Endometrium (tissue), 2 donors: ENCODE results near the gene ASXL1.
"Not testable (repeated sequence)": the region's sequence is repeated elsewhere in the genome, so short reads cannot be mapped to it uniquely, and the experiment has no call there.

Source experiments
- FAIRE-seq: peaks from 2 replicates; lab custom pipeline; 2012; peaks lifted over from hg19 to GRCh38; lab: Jason Lieb, UNC
- donor health status: control.
- donor health status: control.

ASXL1 gene

DNA sequence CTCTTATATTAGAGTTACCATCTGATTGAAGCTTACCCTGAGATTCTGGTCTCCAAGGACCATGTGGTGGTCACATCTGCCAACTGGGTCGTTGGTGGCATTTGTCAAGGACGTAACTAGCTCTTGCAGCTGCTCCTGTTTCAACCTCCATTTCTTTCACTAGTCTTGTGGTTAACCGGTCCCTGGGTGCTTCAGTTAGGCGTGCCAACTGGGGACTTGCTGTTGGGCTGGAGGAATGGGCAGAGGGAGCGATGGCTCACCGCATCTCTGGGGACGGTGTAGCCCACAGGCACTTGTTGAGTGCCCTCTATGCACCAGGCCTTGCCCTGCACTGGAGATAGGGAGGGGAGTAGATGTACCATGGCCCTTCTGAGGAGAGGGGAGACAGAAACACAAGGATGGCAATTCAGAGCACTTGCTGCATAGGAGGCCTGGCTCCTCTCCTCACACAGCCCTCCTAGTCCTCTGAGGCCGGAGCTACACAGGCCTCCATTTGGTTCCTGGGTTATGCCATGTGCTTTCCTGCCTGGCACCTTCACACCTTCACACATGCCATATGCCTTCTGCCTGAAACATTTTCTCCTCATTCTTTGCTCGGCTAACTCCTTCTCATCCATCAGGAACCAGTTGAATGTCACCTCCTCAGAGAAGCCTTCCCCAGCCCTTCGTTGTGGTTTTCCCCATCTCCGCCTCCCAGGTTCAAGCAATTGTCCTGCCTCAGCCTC is 20.0 kb upstream of the ASXL1 start:
- no peak for FAIRE-seq

DNA sequence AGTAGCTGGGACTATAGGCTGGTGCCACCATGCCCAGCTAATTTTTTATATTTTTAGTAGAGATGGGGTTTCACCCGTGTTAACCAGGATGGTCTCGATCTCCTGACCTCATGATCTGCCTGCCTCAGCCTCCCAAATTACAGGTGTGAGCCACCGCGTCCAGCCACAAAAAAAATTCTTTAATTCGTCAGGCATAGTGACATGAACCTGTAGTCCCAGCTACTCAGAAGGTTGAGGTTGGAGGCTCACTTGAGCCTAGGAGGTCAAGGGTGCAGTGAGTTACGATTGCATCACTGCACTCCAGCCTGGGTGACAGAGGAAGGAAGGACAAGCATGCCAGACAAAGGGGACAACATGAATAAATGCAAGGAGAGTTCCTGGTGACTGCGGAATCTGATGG is 19.5 kb upstream of the ASXL1 start:
- FAIRE-seq, result no peak

DNA sequence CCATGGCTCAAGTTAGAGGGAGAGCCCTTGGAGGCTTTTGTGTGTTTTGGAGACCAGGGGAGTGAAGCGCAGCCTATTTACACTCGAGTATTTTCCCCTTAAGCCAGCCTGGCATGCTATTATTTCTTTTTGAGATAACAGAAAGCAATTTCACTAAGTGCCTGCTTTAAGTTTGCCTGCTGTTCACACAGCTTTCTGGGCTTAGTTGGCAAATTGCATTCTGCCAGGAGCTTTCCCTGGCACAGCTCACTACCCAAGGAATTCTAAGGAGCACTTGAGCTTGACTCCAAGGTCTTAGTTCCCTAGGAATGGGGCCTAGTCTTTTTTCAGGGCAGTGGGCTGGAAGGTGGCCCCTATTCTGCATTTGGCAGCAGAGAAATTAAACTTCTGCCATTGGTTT is 19.0 kb upstream of the ASXL1 start:
- FAIRE-seq, result no peak

DNA sequence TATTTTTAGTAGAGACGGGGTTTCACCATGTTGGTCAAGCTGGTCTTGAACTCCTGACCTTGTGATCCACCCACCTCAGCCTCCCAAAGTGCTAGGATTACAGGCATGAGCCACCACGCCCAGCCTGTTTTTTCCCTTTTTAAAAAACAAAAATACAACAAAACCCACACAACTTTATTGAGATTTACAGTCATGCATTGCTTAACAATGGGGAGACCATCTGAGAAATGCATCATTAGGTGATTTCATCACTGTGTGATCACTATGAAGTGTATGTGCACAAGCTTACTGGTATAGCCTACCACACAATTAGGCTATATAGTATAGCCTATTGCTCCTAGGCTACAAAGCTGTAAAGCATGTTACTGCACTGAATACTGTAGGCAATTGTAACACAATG is 17.1 kb upstream of the ASXL1 start:
- FAIRE-seq, result not testable (repeated sequence)

DNA sequence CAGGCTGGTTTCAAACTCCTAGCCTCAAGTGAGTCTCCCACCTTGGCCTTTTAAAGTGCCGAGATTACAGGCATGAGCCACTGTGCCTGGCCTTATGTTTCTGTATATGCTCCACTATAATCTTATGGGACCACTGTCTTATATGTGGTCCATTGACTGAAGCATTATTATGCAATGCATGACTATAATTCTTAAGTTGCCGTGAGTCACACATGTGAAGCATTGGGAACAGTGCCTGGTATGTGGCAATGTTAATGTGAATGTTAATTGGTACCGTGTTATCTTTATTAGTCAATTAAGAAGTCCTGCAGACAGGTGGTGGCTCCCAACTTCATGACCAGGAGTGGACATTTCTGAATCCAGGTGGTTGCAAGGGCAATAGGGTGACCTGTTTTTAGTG is 14.7 kb upstream of the ASXL1 start:
- no peak for FAIRE-seq

DNA sequence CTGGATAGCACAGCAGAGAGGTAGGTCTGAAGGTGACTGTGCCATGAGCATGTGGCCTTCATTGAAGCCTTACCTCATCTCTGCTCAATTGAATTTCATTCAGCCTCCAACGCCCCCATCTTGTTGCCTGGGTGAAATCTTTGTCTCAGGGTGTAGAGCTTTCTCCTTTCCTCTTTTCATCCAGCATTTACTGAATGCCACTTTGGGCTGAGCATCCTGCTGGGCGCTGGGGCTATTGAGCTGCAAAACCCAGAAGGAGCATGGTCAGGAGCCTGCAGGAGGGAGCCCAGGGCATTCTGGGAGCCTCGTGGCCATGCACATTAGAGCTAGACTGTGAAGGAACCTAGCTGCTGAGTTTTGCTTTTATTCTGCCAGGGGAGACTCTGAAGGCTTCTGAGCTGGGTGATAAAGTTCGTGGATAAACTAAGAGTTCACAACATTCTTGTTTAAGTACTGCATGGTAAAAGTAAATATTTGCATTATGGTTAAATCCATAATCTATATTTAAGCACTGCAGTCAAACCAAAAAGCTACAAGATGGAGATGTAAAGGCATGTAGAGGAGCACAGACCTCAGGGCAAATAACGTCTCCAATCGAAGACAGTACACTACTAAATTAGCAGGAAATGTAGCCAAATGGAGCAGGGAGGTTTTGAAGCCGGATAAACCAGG is 13.2 kb upstream of the ASXL1 start:
- no peak for FAIRE-seq

DNA sequence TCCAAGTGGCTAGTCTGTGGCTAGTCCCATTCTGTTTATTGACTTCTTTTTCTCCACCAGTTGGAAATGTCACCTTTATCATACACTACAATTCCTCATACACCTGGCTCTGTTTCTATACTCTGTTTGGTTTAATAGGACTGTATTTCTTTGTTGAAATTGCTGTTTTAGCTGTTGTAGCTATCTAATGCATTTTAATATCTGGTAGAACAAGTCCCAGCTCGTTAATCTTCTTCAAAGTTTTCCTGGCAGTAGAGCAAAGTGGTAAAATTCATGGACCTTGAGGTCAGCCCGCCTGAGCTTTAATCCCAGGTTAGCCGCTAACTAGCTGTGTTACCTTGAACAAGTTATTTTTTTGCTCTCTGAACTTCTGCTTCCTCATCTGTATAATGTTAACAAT is 9.9 kb upstream of the ASXL1 start:
- no peak for FAIRE-seq

DNA sequence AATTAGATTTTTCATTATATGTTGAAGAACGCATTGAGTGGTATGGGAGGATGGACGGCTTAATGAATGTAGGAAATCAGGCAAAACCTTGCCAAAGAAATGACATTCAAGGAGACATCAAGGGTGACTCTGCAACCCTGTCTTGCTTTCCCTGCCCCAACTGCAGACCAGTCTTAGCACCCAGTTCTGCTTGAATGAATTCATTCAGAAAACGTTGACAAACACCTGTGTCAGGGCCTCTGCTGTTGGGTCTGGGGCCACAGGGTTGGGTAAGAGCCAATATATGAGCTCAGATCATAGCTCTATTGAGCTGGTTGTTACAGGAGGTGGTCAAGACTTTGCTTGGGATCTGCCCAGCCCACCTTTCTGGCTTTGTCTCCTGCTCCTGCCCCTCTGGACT is 7.7 kb upstream of the ASXL1 start:
- no peak for FAIRE-seq

DNA sequence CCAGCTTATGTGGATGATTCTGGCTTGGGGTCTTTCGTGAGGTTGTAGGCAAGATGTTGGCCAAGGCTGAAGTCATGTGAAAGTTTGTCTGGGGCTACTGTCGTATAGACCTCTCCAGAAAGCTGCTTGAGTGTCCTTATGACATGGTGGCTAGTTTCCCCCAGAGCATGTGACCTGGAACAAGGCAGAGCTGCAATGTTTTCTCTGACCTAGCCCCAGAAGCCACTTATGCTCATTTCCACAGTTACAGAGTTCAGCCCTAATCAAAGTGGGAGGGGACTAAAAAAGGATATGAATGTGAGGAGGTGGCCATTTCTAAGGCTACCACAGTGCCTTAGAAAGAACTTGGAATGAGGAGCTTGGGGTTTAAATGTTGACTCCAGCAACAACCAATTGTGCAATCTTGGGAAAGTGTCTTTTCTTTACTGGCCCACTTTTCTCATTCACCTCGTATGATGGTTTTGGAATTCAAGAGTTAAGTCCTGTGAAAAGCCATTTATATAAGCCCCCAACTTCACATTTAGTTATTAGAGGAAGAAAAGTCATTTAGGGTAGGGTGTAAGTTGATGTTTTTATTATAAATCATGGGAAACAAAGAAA is 5.9 kb upstream of the ASXL1 start:
- no peak for FAIRE-seq

DNA sequence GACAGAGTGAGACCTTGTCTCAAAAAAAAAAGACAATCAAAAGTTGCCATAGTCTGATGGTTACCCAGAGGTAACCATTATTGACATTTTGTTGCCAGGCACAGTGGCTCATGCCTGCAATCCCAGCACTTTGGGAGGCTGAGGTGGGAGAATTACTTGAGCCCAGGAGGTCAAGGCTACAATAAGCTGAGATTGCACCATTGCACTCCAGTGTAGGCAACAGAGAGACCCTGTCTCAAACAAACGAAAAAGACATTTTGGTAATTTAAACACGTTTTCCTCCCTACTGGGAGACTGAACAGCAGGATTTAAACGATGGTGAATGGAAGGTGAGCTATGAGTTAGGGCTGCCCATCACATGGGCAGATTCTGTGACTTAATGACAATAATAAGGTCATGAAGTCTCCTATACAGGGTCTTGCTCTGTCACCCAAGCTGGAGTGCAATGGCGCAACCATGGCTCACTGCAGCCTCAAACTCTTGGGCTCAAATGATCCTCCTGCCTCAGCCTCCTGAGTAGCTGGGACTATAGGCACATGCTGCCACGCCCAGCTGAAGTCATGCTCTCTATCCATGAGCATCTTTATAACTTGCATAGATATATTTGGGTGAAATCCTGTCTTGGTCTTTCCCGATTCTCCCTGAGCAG is 4.2 kb upstream of the ASXL1 start:
- FAIRE-seq, result no peak

DNA sequence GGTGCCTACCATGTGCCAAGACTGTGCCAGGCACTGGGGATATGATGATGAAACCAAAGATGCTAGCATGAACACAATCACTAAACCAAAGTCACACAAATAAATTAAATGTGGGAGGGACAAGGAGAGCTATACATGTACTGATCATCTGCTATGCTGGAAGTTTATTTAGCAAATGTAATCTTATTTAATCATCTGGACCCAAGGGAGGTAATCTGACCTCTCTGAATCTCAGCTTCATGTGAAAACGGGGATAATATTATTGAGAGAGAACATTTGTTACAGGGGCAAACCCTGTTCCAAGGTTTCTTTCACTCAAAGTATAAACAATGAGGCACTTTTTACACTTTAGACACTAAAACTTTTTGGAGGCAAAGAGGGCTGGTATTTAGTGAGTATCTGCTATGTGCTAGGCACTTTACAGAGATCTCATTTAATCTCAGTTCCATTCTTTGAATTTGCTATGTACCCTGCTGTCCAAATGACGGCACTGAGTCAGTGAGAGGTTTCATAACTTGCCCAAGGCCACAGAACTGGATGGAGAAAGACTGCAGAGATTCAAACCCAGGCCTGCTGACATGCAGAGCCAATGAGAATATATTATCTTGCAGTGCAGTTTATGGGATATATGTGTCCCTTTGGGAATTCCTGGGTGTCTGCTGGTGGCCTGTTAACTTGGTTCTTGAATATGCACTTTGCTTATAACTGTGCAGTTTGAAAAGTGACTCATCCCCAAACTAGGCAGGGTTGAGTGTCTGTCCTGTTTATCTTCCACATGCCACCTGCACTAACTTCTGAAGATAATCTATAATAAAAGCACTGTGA is 3.3 kb upstream of the ASXL1 start:
- no peak for FAIRE-seq

DNA sequence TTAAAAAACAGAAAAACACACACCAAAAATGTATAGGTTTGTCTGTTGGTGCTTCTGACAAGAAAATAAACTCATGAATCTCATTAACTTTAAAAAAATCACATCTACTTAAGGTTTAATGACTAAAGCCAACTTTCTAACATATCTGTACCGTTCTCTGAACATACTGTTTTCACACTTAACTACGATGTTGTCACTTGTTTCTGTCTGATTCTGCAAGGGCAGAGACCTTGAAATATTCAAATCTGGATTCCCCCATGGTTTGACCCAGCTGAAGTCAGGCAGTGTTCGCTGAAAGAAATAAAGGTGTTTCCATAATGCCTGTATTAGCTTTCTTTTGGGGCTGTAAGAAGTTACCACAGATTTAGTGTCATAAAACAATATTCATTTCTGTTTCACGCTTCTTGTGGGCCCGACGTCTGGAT is 2.7 kb upstream of the ASXL1 start:
- FAIRE-seq, result no peak

DNA sequence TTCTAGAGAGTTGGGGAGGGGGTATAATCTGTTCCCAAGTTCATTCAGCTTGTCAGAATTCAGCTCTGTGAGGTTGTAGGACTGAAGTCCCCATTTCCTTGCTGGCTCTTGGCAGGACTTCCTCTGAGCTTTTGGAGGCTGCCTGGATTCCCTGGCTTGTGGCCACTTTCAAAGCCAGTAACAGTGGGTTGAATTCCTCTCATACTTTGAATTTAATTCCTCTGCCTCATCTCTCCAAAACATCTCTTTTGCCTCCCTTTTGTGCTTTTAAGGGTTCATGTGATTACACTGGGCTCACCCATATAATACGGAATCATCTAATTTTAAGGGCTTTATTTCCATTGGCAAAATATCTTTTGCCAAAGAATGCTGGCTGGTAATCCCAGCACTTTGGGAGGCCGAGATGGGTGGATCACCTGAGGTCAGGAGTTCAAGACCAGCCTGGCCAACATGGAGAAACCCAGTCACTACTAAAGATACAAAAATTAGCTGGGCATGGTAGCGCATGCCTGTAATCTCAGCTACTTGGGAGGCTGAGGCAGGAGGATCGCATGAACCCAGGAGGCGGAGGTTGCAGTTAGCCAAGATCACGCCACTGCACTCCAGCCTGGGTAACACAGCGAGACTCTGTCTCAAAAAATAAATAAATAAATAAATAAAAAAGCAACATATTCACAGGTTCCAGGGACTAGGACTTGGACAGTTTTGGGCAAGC is 2.1 kb upstream of the ASXL1 start:
- not testable (repeated sequence) for FAIRE-seq

DNA sequence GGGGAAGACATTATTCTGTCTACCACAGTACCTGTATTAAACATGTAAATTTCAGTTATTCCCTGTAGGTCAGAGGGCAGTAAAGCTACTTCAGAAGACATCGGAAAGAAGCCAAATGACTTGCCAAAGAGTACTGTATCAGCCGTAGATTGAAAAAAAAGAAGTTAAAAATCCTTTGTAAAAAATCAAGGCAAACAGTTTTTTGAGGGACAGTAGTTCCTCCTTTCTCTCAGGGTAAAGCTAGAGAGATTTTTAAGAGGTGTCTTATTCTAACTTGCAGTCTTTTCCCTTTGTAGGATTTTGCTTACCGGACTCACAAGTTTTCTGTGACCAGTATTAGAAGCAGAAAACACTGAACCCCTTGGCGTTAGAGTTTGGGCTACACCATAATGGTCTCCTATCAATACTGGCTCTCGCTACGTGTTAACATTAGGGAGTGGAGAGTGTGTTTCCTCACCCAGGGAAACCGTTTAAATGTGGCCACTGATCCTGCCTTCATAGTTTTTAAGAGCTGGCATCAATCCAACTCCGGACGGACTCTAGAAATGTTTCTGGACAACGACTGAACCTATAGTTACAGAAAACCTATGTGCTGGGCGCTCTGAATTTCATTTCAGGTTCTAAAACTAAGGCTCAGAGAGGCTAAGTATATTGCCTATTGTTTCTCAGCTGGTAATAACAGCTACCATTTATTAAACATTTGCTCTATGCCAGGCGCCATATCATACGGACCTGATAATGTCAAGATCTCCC is 1.3 kb upstream of the ASXL1 start:
- no peak for FAIRE-seq

DNA sequence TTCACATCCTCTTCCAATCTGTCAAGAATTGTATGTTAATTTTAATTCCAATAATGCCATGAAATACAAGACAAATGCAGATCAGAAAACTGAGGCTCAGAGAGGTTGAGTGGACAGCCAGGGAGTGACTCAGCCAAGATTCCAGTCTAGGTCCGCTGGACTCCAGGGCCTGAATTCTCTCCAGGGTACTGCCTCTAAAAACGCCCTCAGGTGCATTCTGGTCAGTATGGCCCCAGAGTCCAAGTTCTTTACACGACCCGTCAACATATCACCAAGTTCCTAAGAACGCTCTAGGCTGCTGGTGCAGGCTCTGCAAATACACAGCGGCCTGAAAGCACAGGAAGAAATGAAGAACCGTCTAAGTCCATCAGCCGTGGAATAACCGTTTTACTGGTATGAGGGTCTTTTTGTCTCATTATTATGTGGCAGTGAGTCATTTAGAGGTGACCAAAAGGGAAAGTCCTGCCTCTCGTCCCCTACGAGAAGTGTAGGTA is 709 bp upstream of the ASXL1 start:
- FAIRE-seq, result no peak

DNA sequence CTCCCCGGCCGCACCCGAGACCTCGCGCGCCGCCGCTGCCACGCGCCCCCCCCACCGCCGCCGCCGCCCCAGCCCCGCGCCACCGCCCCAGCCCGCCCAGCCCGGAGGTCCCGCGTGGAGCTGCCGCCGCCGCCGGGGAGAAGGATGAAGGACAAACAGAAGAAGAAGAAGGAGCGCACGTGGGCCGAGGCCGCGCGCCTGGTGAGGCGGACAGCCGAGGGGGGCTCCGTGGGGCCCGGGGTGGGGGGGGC is 426 bp downstream of the ASXL1 start:
- FAIRE-seq, result no peak

DNA sequence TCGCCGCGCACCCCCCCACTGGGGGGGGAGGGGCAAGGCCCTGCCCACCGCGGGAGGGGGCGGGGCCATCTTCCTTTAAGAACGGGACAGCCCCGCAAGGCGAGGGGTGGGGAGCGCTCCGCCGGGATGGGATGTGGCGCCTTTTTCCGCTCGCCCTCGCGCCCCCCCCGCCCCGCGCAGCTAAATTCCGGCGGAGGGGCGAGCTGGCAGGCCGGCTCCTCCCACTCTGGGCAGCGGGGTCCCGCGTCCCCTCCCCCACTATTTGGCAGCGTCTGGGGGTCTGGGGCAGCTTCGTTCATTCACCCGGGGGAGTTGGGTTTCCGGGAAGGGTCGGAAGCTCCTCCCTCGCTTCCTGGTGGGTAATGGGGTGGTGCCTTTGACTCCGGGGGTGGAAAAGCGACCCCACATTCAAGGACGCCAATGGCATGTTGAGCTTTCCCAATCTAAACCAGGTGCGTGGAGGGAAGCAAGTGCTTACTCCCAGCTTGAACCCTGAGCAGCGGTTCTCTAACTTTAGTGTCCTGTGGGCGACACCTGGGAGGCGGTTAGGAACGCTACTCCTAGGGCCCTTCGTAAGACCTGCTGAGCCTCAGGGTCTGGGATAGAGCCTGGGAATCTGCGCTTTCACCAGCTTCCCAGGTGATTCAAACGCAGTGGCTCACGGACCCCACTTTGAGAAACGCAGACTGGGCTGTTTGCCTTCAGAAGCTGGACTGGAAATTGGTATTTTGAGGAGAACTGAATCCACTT is 927 bp downstream of the ASXL1 start:
- no peak for FAIRE-seq

DNA sequence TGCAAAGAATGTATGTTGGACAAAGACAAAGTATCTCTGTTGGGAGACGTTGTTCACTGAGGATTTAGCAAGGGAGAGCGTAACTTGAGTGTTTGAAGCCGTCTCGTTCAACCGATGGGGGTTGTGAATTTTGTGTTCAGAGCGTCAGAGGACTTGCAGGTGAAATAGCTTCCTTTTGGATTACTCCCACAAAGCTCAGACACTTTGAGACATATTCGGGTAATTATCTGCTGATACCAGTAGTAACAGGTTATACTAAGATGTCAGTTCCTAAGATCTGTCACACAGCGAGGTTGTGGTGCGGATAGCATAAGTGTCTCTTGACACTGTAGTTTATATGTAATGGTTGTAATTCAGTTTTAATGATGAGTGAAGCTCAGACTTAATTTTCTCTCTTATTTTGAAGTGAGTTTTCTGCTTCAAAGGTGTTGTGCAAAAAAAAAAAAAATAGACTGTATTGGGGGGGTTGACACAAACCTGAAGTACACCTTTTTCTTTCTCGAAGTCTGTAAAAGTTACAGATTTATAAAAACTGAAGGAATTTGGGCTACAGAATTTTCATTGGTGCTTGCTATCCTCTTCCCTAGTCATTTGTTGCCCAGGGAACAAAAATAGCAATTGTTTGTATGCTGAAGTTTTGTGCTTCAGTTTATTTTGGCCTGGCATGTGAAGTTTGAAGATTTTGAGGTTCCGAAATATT is 1.7 kb downstream of the ASXL1 start:
- FAIRE-seq, result no peak

DNA sequence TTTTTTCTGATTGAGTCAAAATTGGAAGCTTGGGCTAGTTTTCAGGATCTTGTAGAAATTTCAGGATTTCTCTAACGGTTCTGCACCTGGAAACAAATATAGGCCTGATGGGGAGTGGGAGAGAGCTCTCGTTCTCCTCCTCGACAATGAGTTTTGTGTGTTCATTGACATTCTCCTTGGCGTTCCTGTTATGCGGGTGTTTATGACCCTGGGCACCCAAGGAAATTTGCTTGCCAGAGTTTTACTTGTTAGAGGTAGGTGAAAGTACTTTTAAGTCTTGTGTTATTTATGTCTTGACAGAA is 2.2 kb downstream of the ASXL1 start:
- FAIRE-seq, result no peak

DNA sequence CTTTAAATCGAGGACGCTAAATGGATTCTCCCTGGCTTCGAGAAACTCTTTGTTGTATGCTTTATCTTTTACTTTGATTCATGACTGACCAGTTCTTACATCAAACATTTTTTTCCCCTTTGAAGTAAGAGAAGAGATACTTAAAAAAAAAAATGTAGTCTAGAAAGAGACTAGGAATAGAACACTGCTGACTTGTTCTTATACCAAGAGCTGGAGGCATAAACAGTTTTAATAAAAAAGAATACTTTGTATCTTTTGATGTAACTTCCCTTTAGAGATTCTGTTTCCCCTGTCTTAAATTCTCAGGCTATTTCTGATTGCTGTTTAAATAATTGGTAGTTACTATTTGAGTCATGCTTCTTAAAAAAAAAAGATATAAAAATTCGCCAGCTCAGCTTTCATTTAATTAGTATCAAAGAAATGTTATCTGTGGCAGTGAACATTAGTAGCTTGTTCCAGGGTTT is 4.8 kb downstream of the ASXL1 start:
- no peak for FAIRE-seq
